Measurements from ENCODE around the gene RNF40.

The RNF40 gene

DNA sequence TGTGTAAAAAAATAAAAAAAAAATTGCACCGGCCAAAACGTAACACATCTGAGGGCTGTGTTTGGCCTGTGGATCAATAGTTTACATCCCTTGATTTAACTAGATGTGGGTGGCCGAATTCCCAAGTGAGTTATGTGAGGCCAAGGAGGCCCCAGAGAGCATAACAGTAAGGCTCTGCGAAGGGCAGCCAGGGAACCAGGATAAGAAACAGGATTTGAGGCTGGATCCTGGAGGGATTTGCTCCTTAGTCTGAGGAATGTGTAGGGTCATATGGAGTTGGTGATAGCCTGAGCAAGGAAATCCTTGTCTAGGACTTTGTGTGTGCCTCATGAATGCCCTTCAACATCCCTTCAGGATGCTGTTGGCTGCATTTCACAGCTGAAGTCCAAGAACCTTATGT is 11.9 kb upstream of the RNF40 start:
- H3K36me3 ChIP-seq (ENCODE audit: control insufficient read depth in 2 of 2, insufficient read depth in 2 of 2, low read length in 2 of 2) = peaks cover 18 to 33% of the 10 kb centered on the region in 2 donors
- H3K4me3 ChIP-seq (ENCODE audit: low read length in 2 of 2) = no peak overlapping the region
- H3K27me3 ChIP-seq (ENCODE audit: control insufficient read depth in 2 of 2, insufficient read depth in 2 of 2, low read length in 2 of 2) = no peaks in the 10 kb centered on the region
- H3K9ac ChIP-seq (ENCODE audit: low read depth in 1 of 2, low read length in 2 of 2) = no peak overlapping the region
- H3K27ac ChIP-seq (ENCODE audit: low read depth in 2 of 2, low read length in 2 of 2) = no peak overlapping the region
- H3K4me1 ChIP-seq (ENCODE audit: control insufficient read depth in 2 of 2, insufficient read depth in 2 of 2, low read length in 2 of 2) = peaks cover 14 to 16% of the 10 kb centered on the region in 2 donors
- no peaks in the 10 kb centered on the region for H3K9me3 ChIP-seq (ENCODE audit: control insufficient read depth in 2 of 2, low read length in 2 of 2)

DNA sequence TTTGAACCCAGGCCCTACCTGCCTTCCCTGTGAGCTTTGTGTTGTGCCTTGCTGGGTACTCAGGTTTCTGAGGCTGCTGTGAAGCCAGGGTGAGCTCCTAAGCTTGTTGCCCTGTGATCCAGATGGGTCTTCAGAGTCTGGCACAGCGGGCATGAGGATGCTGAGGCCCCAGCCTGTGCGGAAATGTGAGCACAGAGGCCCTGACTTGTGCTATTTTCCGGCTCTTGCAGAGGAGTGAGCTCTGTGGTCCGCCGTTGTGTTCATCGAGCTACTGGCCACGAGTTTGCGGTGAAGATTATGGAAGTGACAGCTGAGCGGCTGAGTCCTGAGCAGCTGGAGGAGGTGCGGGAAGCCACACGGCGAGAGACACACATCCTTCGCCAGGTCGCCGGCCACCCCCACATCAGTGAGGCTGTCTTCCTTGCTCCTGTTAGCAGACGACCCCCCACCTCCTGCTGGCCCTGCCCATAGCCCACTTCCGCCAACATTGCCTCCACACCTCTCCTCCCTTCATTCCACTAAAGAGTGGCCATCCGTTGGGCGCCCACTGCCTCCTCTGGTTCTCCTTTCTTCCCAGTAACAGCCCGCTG is 11.2 kb upstream of the RNF40 start:
- Histone ChIP-seq H3K9ac (ENCODE audit: low read depth in 1 of 2, low read length in 2 of 2) (no peak overlapping the region), H3K4me3 (ENCODE audit: low read length in 2 of 2) (no peak overlapping the region), H3K27ac (ENCODE audit: low read depth in 2 of 2, low read length in 2 of 2) (no peak overlapping the region), H3K27me3 (ENCODE audit: control insufficient read depth in 2 of 2, insufficient read depth in 2 of 2, low read length in 2 of 2) (no peaks in the 10 kb centered on the region), H3K4me1 (ENCODE audit: control insufficient read depth in 2 of 2, insufficient read depth in 2 of 2, low read length in 2 of 2) (peaks cover 13 to 16% of the 10 kb centered on the region in 2 donors), H3K9me3 (ENCODE audit: control insufficient read depth in 2 of 2, low read length in 2 of 2) (no peaks in the 10 kb centered on the region), H3K36me3 (ENCODE audit: control insufficient read depth in 2 of 2, insufficient read depth in 2 of 2, low read length in 2 of 2) (peaks cover 21 to 36% of the 10 kb centered on the region in 2 donors)

DNA sequence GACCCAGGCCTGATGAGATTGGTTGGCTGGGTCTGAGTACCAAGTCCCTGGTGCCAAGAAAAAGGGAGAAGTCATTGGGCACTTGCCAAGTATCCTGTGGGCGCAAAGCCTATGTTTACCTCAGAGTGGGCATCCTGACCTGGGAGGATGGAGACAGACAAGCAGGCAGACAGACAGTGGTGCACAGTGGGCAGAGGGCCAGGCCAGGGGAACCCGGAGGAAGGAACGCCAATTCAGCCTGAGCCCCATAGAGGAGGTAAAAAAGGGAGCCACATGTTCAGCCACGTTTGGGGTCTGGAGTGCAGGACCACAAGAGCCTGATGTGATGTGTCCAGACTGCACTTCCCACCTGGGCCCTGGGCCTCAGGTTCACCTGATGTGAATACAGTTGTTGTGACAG is 8.5 kb upstream of the RNF40 start:
- no peaks in the 10 kb centered on the region for H3K4me1 ChIP-seq (ENCODE audit: control insufficient read depth in 2 of 2, insufficient read depth in 2 of 2, low read length in 2 of 2)
- H3K27ac ChIP-seq (ENCODE audit: low read depth in 2 of 2, low read length in 2 of 2) = no peak overlapping the region
- peaks cover 36 to 49% of the 10 kb centered on the region in 2 donors for H3K36me3 ChIP-seq (ENCODE audit: control insufficient read depth in 2 of 2, insufficient read depth in 2 of 2, low read length in 2 of 2)

DNA sequence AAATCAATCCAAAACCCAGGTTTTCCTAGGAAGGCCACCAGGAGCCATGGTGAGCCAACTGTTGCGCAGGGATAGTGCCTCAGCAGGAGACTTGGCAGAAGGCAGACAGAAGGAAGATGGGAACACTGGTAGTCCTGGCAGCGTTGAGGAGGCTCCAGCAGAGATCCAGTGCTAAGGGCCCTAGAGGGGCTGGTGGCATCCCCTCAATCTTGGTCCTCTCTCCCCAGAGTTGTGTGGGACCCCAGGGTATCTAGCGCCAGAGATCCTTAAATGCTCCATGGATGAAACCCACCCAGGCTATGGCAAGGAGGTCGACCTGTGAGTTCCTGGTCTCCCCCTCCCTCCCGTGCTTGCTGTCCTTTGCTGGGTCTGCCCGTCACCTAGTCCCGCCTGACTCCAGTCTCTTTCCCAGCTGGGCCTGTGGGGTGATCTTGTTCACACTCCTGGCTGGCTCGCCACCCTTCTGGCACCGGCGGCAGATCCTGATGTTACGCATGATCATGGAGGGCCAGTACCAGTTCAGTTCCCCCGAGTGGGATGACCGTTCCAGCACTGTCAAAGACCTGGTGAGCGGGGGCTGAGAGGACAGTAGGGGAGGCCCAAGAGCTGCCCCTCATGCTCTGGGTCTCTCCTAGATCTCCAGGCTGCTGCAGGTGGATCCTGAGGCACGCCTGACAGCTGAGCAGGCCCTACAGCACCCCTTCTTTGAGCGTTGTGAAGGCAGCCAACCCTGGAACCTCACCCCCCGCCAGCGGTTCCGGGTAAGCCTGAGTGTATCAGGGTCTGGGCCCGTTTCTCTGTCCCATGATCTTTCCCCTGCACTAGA is 6.0 kb upstream of the RNF40 start:
- no peak overlapping the region for H3K9ac ChIP-seq (ENCODE audit: low read depth in 1 of 2, low read length in 2 of 2)
- H3K9me3 ChIP-seq (ENCODE audit: control insufficient read depth in 2 of 2, low read length in 2 of 2) = no peaks in the 10 kb centered on the region
- no peak overlapping the region for H3K27ac ChIP-seq (ENCODE audit: low read depth in 2 of 2, low read length in 2 of 2)
- H3K27me3 ChIP-seq (ENCODE audit: control insufficient read depth in 2 of 2, insufficient read depth in 2 of 2, low read length in 2 of 2) = no peaks in the 10 kb centered on the region
- H3K4me3 ChIP-seq (ENCODE audit: low read length in 2 of 2) = no peak overlapping the region
- peaks cover 6 to 9% of the 10 kb centered on the region in 2 donors for H3K4me1 ChIP-seq (ENCODE audit: control insufficient read depth in 2 of 2, insufficient read depth in 2 of 2, low read length in 2 of 2)
- peaks cover 34 to 44% of the 10 kb centered on the region in 2 donors for H3K36me3 ChIP-seq (ENCODE audit: control insufficient read depth in 2 of 2, insufficient read depth in 2 of 2, low read length in 2 of 2)

More for the DNA sequence above, 8.5 kb upstream of the RNF40 start:
- Histone ChIP-seq H3K27me3 (ENCODE audit: control insufficient read depth in 2 of 2, insufficient read depth in 2 of 2, low read length in 2 of 2) (no peaks in the 10 kb centered on the region), H3K9ac (ENCODE audit: low read depth in 1 of 2, low read length in 2 of 2) (no peak overlapping the region), H3K9me3 (ENCODE audit: control insufficient read depth in 2 of 2, low read length in 2 of 2) (no peaks in the 10 kb centered on the region), H3K4me3 (ENCODE audit: low read length in 2 of 2) (no peak overlapping the region)

DNA sequence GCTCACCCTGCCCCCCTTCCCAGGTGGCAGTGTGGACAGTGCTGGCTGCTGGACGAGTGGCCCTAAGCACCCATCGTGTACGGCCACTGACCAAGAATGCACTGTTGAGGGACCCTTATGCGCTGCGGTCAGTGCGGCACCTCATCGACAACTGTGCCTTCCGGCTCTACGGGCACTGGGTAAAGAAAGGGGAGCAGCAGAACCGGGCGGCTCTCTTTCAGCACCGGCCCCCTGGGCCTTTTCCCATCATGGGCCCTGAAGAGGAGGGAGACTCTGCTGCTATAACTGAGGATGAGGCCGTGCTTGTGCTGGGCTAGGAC is 5.4 kb upstream of the RNF40 start:
- Histone ChIP-seq H3K9ac (ENCODE audit: low read depth in 1 of 2, low read length in 2 of 2) (no peak overlapping the region), H3K27me3 (ENCODE audit: control insufficient read depth in 2 of 2, insufficient read depth in 2 of 2, low read length in 2 of 2) (no peaks in the 10 kb centered on the region), H3K36me3 (ENCODE audit: control insufficient read depth in 2 of 2, insufficient read depth in 2 of 2, low read length in 2 of 2) (peaks cover 29 to 39% of the 10 kb centered on the region in 2 donors), H3K4me1 (ENCODE audit: control insufficient read depth in 2 of 2, insufficient read depth in 2 of 2, low read length in 2 of 2) (peaks cover 11 to 13% of the 10 kb centered on the region in 2 donors), H3K4me3 (ENCODE audit: low read length in 2 of 2) (no peak overlapping the region), H3K27ac (ENCODE audit: low read depth in 2 of 2, low read length in 2 of 2) (no peak overlapping the region), H3K9me3 (ENCODE audit: control insufficient read depth in 2 of 2, low read length in 2 of 2) (no peaks in the 10 kb centered on the region)

DNA sequence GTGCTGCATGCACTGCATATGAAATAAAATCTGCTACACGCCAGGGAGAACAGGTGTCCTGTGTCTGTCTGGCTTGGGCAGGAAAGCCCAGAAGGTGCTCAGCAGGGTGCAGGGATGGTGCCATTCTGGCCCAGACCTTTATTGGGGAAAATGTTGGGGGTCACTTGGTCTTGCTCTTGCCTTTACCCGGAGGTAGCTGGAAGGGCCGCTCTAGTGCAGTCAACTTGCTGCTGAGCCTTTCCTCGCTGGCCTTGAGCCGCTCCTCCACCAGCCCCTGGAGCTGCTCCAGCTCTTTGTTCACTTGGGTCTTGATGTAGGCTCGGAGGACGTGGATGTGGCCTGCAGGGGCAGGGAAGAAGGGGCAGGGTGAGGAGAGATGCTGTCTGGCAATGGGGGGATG is 4.8 kb upstream of the RNF40 start:
- H3K4me1 ChIP-seq (ENCODE audit: control insufficient read depth in 2 of 2, insufficient read depth in 2 of 2, low read length in 2 of 2) = peaks cover 13% of the 10 kb centered on the region in 2 donors
- H3K27me3 ChIP-seq (ENCODE audit: control insufficient read depth in 2 of 2, insufficient read depth in 2 of 2, low read length in 2 of 2) = no peaks in the 10 kb centered on the region
- no peak overlapping the region for H3K9ac ChIP-seq (ENCODE audit: low read depth in 1 of 2, low read length in 2 of 2)
- H3K27ac ChIP-seq (ENCODE audit: low read depth in 2 of 2, low read length in 2 of 2) = no peak overlapping the region
- no peak overlapping the region for H3K4me3 ChIP-seq (ENCODE audit: low read length in 2 of 2)
- H3K9me3 ChIP-seq (ENCODE audit: control insufficient read depth in 2 of 2, low read length in 2 of 2) = no peaks in the 10 kb centered on the region
- H3K36me3 ChIP-seq (ENCODE audit: control insufficient read depth in 2 of 2, insufficient read depth in 2 of 2, low read length in 2 of 2) = peaks cover 29 to 37% of the 10 kb centered on the region in 2 donors

DNA sequence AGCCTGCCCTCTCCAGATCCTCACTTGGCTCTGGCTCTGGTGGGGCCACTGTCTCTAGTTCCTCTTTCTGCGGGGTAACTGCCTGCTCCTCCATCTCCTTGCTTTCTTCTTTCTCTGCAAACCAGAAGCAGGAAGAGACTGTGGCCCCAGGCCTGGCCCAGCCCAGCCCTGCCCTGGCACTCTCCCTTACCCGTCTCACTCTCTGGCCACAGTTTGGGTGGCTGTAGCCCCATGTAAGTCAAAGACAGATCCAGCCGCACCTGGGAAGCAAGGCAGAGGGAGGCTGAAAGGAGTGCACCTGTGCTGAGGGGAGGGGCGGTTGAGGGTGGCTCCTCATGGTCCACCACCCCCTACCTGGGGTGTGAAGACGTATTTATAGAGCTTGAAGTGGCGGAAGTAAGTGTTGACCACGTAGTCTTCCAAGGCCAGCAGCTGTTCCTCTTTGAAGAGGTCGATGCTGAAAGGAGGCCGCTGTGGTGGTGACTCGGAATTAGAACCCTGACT is 3.1 kb upstream of the RNF40 start:
- Histone ChIP-seq H3K9ac (ENCODE audit: low read depth in 1 of 2, low read length in 2 of 2) (no peak overlapping the region), H3K4me1 (ENCODE audit: control insufficient read depth in 2 of 2, insufficient read depth in 2 of 2, low read length in 2 of 2) (peaks cover 24 to 26% of the 10 kb centered on the region in 2 donors), H3K27me3 (ENCODE audit: control insufficient read depth in 2 of 2, insufficient read depth in 2 of 2, low read length in 2 of 2) (no peaks in the 10 kb centered on the region), H3K4me3 (ENCODE audit: low read length in 2 of 2) (no peak overlapping the region), H3K9me3 (ENCODE audit: control insufficient read depth in 2 of 2, low read length in 2 of 2) (no peaks in the 10 kb centered on the region), H3K36me3 (ENCODE audit: control insufficient read depth in 2 of 2, insufficient read depth in 2 of 2, low read length in 2 of 2) (peaks cover 24 to 30% of the 10 kb centered on the region in 2 donors), H3K27ac (ENCODE audit: low read depth in 2 of 2, low read length in 2 of 2) (peak overlapping the region; percentile 34 to 42)

DNA sequence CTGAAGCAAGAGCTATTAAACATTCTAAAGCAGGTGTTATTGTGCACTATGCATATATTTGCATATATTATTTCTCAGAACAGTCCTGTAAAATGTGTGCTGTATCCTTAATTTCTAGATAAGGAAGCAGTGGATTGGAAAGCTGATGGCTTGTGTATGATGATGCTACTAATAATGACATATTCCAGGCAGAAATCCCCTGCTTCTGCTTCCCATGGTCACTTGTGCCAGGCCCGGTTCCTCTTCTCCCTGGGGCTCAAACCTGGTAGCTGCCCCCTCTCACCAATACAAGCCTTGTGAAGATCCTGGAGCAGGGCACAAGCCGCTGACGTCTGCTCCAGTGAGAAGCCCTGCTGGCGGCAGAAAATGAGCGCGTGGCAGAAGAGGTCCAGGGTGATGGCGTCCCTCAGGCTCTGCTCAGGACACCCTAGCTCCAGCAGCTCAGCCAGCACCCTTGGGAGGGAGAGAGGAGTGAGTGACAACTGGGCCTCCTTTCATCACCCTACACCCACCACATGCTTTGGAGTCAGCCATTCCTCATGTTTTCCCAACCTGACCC is 2.0 kb upstream of the RNF40 start:
- no peaks in the 10 kb centered on the region for H3K27me3 ChIP-seq (ENCODE audit: control insufficient read depth in 2 of 2, insufficient read depth in 2 of 2, low read length in 2 of 2)
- no peak overlapping the region for H3K27ac ChIP-seq (ENCODE audit: low read depth in 2 of 2, low read length in 2 of 2)
- H3K9ac ChIP-seq (ENCODE audit: low read depth in 1 of 2, low read length in 2 of 2) = no peak overlapping the region
- H3K4me3 ChIP-seq (ENCODE audit: low read length in 2 of 2) = no peak overlapping the region
- H3K9me3 ChIP-seq (ENCODE audit: control insufficient read depth in 2 of 2, low read length in 2 of 2) = no peaks in the 10 kb centered on the region
- peaks cover 34 to 35% of the 10 kb centered on the region in 2 donors for H3K36me3 ChIP-seq (ENCODE audit: control insufficient read depth in 2 of 2, insufficient read depth in 2 of 2, low read length in 2 of 2)
- H3K4me1 ChIP-seq (ENCODE audit: control insufficient read depth in 2 of 2, insufficient read depth in 2 of 2, low read length in 2 of 2) = peaks cover 24 to 26% of the 10 kb centered on the region in 2 donors

DNA sequence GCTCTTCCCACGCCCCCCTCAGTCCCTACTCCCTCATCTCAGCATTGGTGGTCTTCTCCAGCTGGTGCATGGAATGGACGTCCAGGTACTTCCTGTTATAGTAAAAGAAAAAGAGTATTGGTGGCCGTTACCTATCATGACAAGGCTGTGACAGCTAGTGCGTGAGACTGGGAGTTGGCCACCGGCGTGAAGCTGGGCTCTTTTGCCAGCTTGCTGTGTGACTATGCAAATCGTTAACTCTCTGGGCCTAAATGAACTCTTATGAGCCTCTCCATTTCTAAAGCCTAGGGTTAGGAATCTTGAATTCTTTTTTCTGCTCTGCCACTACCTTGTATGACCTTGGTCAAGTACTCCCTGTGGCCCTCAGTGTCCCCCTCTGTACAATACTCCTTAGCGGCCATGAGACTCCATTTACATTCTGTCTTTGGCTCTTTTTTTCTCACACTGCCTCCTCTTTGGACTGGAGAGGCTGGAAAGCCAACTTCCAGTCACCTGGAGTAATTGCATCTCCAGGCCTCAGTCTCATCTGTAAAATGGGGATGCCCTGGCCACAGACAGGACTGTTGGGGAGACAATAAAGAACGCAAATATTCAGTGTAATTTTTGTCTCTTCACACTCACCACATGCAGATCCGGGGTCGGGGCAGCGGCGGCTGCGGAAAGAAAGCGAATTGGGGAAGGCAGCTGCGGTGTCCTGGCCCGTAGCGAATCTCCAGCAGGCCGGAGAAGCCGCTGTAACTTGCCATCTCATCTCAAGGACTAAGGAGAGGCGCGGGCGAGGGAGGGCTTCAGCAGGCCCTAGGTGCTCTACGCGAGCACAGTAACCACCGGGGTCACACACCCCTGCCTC is 1.3 kb upstream of the RNF40 start:
- Histone ChIP-seq H3K4me3 (ENCODE audit: low read length in 2 of 2) (peak overlapping the region; percentile 84 to 99), H3K9ac (ENCODE audit: low read depth in 1 of 2, low read length in 2 of 2) (peak overlapping the region in 1 of 2 donors; percentile 63), H3K9me3 (ENCODE audit: control insufficient read depth in 2 of 2, low read length in 2 of 2) (no peaks in the 10 kb centered on the region), H3K4me1 (ENCODE audit: control insufficient read depth in 2 of 2, insufficient read depth in 2 of 2, low read length in 2 of 2) (peaks cover 24 to 26% of the 10 kb centered on the region in 2 donors), H3K27me3 (ENCODE audit: control insufficient read depth in 2 of 2, insufficient read depth in 2 of 2, low read length in 2 of 2) (no peaks in the 10 kb centered on the region), H3K36me3 (ENCODE audit: control insufficient read depth in 2 of 2, insufficient read depth in 2 of 2, low read length in 2 of 2) (peaks cover 40% of the 10 kb centered on the region in 2 donors), H3K27ac (ENCODE audit: low read depth in 2 of 2, low read length in 2 of 2) (no peak overlapping the region)
